NOMO-1 treated with DMSO at 0.1 percent for 48 hours (cell line): Measurements from ENCODE around the gene ADGRL1.
"Not testable (repeated sequence)": the region's sequence is repeated elsewhere in the genome, so short reads cannot be mapped to it uniquely, and the experiment has no call there.

Experiments
- DNase-seq: peaks from one replicate; lab custom pipeline; 2025; ENCODE audit not compliant: unreplicated experiment; lab: John Stamatoyannopoulos, UW

The ADGRL1 gene

GRCh38 chr19:14189415-14189814 lies 16.6 kb downstream of the ADGRL1 start:
- no peak for DNase-seq

- DNase-seq = not testable (repeated sequence)
Observed at GRCh38 chr19:14188086-14188485, 17.9 kb downstream of the ADGRL1 start.

GRCh38 chr19:14187561-14187960 lies 18.4 kb downstream of the ADGRL1 start:
- peak; percentile 19 for DNase-seq

GRCh38 chr19:14186684-14187083 lies 19.3 kb downstream of the ADGRL1 start:
- DNase-seq = not testable (repeated sequence)

- not testable (repeated sequence) for DNase-seq
Observed at GRCh38 chr19:14185691-14186090, 20.3 kb downstream of the ADGRL1 start.

- no peak for DNase-seq
Observed at GRCh38 chr19:14185158-14185557, 20.8 kb downstream of the ADGRL1 start.

GRCh38 chr19:14183741-14184350 lies 22.1 kb downstream of the ADGRL1 start:
- DNase-seq = no peak

GRCh38 chr19:14182476-14182875 lies 23.5 kb downstream of the ADGRL1 start:
- DNase-seq = no peak

- DNase-seq = no peak
Observed at GRCh38 chr19:14181906-14182305, 24.1 kb downstream of the ADGRL1 start.

GRCh38 chr19:14181199-14181598 lies 24.8 kb downstream of the ADGRL1 start:
- DNase-seq = not testable (repeated sequence)

GRCh38 chr19:14177496-14178074 lies 28.4 kb downstream of the ADGRL1 start:
- DNase-seq = no peak

GRCh38 chr19:14175351-14175792 lies 30.6 kb downstream of the ADGRL1 start:
- no peak for DNase-seq

- DNase-seq = no peak
Observed at GRCh38 chr19:14174883-14175282, 31.1 kb downstream of the ADGRL1 start.

- no peak for DNase-seq
Observed at GRCh38 chr19:14168993-14169392, 37.0 kb downstream of the ADGRL1 start.

- no peak for DNase-seq
Observed at GRCh38 chr19:14168259-14168972, 37.6 kb downstream of the ADGRL1 start.

GRCh38 chr19:14167576-14168138 lies 38.3 kb downstream of the ADGRL1 start:
- no peak for DNase-seq

GRCh38 chr19:14166999-14167575 lies 38.9 kb downstream of the ADGRL1 start:
- DNase-seq = no peak

GRCh38 chr19:14165990-14166830 lies 39.8 kb downstream of the ADGRL1 start:
- DNase-seq = no peak

GRCh38 chr19:14164724-14165493 lies 41.1 kb downstream of the ADGRL1 start:
- no peak for DNase-seq

GRCh38 chr19:14164082-14164481 lies 41.9 kb downstream of the ADGRL1 start:
- DNase-seq = no peak
